ENCODE measurements around the gene RNF125.

The RNF125 gene

GRCh38 chr18:32091724-32092421, 73.2 kb downstream of the RNF125 start, which contains the start of gene RNF138:
Gene RNF138 (plus strand): TSS chr18:32091874. CDS start chr18:32092777, 903 bp downstream.
- DNase-seq (ENCODE audit: low read depth), result peak; percentile 88
- peaks cover 13% of the 10 kb centered on the region for H3K36me3 ChIP-seq (ENCODE audit: control insufficient read depth, insufficient read depth, low read length, severe bottlenecking)
- H3K4me3 ChIP-seq (ENCODE audit: low read length), result peak within 1 kb of the TSS; percentile 88
- H3K9ac ChIP-seq (ENCODE audit: low read length), result peak within 1 kb of the TSS; percentile 93
- H3K4me1 ChIP-seq (ENCODE audit: control insufficient read depth, insufficient read depth, low read length), result peaks cover 12% of the 10 kb centered on the region
- no peaks in the 10 kb centered on the region for H3K27me3 ChIP-seq (replicated peaks; ENCODE audit: control insufficient read depth, insufficient read depth, low read length)
- H3K9me3 ChIP-seq (ENCODE audit: control insufficient read depth, low read length), result no peaks in the 10 kb centered on the region

DNA sequence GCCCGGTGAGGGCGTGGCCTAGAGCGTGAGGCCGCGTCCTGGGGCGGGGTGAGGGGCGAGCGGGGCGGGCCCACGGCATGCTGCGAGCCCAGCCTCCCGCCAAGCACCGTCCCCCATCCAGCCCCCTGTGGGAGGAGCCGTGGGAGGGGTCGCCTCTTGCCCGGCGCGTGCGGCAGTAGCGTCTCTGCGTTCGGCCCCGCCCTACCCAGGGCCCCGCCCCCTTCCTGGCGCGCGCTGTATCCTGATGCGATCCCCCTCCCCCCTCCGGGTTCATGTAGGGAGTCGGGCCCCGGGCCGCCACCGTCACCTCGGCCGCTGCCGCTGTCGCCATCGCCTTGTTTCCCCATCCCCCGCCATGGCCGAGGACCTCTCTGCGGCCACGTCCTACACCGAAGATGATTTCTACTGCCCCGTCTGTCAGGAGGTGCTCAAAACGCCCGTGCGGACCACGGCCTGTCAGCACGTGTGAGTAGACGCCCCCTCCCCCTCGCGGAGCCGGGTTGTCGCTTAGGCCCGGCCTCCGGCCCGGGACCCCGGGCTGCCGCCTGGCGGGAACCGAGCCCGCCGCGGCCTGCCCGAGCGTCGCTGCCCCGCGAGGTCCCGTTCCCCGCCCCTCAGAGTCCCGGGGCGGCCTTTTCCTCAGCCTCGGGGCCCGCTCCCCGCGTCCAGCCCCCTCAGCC, 73.9 kb downstream of the RNF125 start:
- Histone ChIP-seq H3K9me3 (ENCODE audit: control insufficient read depth, low read length) (no peaks in the 10 kb centered on the region), H3K36me3 (ENCODE audit: control insufficient read depth, insufficient read depth, low read length, severe bottlenecking) (peaks cover 13% of the 10 kb centered on the region), H3K4me3 (ENCODE audit: low read length) (peak overlapping the region; percentile 88), H3K9ac (ENCODE audit: low read length) (peak overlapping the region; percentile 93), H3K4me1 (ENCODE audit: control insufficient read depth, insufficient read depth, low read length) (peaks cover 12% of the 10 kb centered on the region), H3K27me3 (replicated peaks; ENCODE audit: control insufficient read depth, insufficient read depth, low read length) (no peaks in the 10 kb centered on the region)
- peak; percentile 99 for DNase-seq (ENCODE audit: low read depth)

DNA sequence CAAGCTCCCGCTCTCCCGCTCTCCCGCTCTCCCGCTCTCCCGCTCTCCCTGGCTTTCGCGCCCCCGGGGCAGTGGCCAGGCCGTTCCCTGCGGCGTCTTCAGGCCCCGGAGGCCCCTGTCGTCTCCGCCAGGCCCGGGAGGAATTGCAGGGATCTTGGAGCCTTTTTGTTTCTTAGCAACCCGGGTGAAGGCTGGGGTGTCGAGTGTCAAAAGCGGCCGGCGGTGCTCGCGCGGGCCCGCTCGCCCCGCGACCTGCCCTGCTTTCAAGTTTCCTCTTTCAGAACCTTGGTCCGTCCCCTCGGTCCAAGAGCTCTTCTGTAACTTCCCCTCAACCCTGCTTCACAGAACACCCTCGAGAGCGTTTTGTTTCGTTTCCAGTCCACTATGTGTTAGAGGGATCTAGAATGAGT, 74.5 kb downstream of the RNF125 start:
- Histone ChIP-seq H3K9me3 (ENCODE audit: control insufficient read depth, low read length) (no peaks in the 10 kb centered on the region), H3K36me3 (ENCODE audit: control insufficient read depth, insufficient read depth, low read length, severe bottlenecking) (peaks cover 13% of the 10 kb centered on the region), H3K4me1 (ENCODE audit: control insufficient read depth, insufficient read depth, low read length) (peaks cover 12% of the 10 kb centered on the region), H3K9ac (ENCODE audit: low read length) (peak overlapping the region; percentile 93), H3K27me3 (replicated peaks; ENCODE audit: control insufficient read depth, insufficient read depth, low read length) (no peaks in the 10 kb centered on the region), H3K4me3 (ENCODE audit: low read length) (peak overlapping the region; percentile 88)
- DNase-seq (ENCODE audit: low read depth), result peak; percentile 88

GRCh38 chr18:32093523-32093922, 74.9 kb downstream of the RNF125 start:
- peaks cover 12% of the 10 kb centered on the region for H3K4me1 ChIP-seq (ENCODE audit: control insufficient read depth, insufficient read depth, low read length)
- peaks cover 13% of the 10 kb centered on the region for H3K36me3 ChIP-seq (ENCODE audit: control insufficient read depth, insufficient read depth, low read length, severe bottlenecking)
- H3K9ac ChIP-seq (ENCODE audit: low read length), result peak overlapping the region; percentile 93
- DNase-seq (ENCODE audit: low read depth), result peak; percentile 48
- no peaks in the 10 kb centered on the region for H3K27me3 ChIP-seq (replicated peaks; ENCODE audit: control insufficient read depth, insufficient read depth, low read length)
- peak overlapping the region; percentile 88 for H3K4me3 ChIP-seq (ENCODE audit: low read length)
- no peaks in the 10 kb centered on the region for H3K9me3 ChIP-seq (ENCODE audit: control insufficient read depth, low read length)

- no peak overlapping the region for H3K9ac ChIP-seq (ENCODE audit: low read length)
- H3K9me3 ChIP-seq (ENCODE audit: control insufficient read depth, low read length), result no peaks in the 10 kb centered on the region
- no peak overlapping the region for H3K4me3 ChIP-seq (ENCODE audit: low read length)
- peaks cover 12% of the 10 kb centered on the region for H3K4me1 ChIP-seq (ENCODE audit: control insufficient read depth, insufficient read depth, low read length)
- H3K36me3 ChIP-seq (ENCODE audit: control insufficient read depth, insufficient read depth, low read length, severe bottlenecking), result peaks cover 13% of the 10 kb centered on the region
- DNase-seq (ENCODE audit: low read depth), result no peak
- no peaks in the 10 kb centered on the region for H3K27me3 ChIP-seq (replicated peaks; ENCODE audit: control insufficient read depth, insufficient read depth, low read length)
Observed at GRCh38 chr18:32095192-32095899, 76.7 kb downstream of the RNF125 start.

GRCh38 chr18:32095900-32096229, 77.2 kb downstream of the RNF125 start:
- no peaks in the 10 kb centered on the region for H3K27me3 ChIP-seq (replicated peaks; ENCODE audit: control insufficient read depth, insufficient read depth, low read length)
- H3K36me3 ChIP-seq (ENCODE audit: control insufficient read depth, insufficient read depth, low read length, severe bottlenecking), result peaks cover 13% of the 10 kb centered on the region
- H3K9me3 ChIP-seq (ENCODE audit: control insufficient read depth, low read length), result no peaks in the 10 kb centered on the region
- no peak for DNase-seq (ENCODE audit: low read depth)
- H3K9ac ChIP-seq (ENCODE audit: low read length), result no peak overlapping the region
- H3K4me1 ChIP-seq (ENCODE audit: control insufficient read depth, insufficient read depth, low read length), result peaks cover 12% of the 10 kb centered on the region
- H3K4me3 ChIP-seq (ENCODE audit: low read length), result no peak overlapping the region

DNA sequence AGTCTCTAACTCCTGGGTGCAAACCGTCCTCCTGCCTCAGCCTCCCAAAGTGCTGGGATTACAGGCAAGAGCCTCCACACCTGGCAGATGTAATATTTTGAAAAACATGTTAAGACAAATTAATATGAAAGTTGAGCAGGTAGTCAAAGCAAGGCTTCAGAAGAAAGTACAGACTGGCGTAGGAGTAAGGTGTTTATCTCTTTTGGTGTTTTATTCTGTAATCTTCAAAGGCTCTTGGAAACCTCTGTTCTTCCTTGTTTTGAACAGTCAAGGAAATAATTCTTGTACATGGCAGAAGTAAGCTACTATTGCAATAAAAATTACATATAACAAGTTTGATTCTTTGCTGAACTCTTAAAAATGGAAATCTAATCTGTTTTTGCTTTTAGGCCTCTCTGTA, 78.3 kb downstream of the RNF125 start:
- Histone ChIP-seq H3K4me1 (ENCODE audit: control insufficient read depth, insufficient read depth, low read length) (peaks cover 9% of the 10 kb centered on the region), H3K9me3 (ENCODE audit: control insufficient read depth, low read length) (no peaks in the 10 kb centered on the region), H3K9ac (ENCODE audit: low read length) (no peak overlapping the region), H3K4me3 (ENCODE audit: low read length) (no peak overlapping the region), H3K27me3 (replicated peaks; ENCODE audit: control insufficient read depth, insufficient read depth, low read length) (no peaks in the 10 kb centered on the region), H3K36me3 (ENCODE audit: control insufficient read depth, insufficient read depth, low read length, severe bottlenecking) (peaks cover 13% of the 10 kb centered on the region)
- no peak for DNase-seq (ENCODE audit: low read depth)

GRCh38 chr18:32104516-32104915, 85.9 kb downstream of the RNF125 start:
- Histone ChIP-seq H3K27me3 (replicated peaks; ENCODE audit: control insufficient read depth, insufficient read depth, low read length) (no peaks in the 10 kb centered on the region), H3K9ac (ENCODE audit: low read length) (no peak overlapping the region), H3K36me3 (ENCODE audit: control insufficient read depth, insufficient read depth, low read length, severe bottlenecking) (no peaks in the 10 kb centered on the region), H3K9me3 (ENCODE audit: control insufficient read depth, low read length) (no peaks in the 10 kb centered on the region), H3K4me3 (ENCODE audit: low read length) (no peak overlapping the region), H3K4me1 (ENCODE audit: control insufficient read depth, insufficient read depth, low read length) (no peaks in the 10 kb centered on the region)
- no peak for DNase-seq (ENCODE audit: low read depth)

DNA sequence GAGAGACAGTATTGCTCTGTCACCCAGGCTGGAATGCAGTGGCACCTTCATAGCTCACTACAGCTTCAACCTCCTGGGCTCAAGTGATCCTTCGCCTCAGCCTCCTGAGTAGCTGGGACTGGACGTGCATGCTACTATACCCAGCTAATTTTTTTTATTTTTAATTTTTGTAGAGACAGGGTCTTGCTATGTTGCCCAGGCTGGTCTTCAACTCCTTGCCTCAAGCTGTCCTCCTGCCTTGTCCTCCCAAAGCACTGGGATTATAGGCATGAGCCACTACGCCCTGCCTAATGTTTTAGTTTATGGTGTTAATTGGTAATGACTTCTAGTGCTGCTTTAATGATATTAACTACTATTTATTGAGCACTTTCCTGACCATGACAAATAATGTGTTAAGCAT, 91.4 kb downstream of the RNF125 start:
- no peak overlapping the region for H3K4me3 ChIP-seq (ENCODE audit: low read length)
- peaks cover 11% of the 10 kb centered on the region for H3K36me3 ChIP-seq (ENCODE audit: control insufficient read depth, insufficient read depth, low read length, severe bottlenecking)
- H3K4me1 ChIP-seq (ENCODE audit: control insufficient read depth, insufficient read depth, low read length), result no peaks in the 10 kb centered on the region
- no peak overlapping the region for H3K9ac ChIP-seq (ENCODE audit: low read length)
- H3K27me3 ChIP-seq (replicated peaks; ENCODE audit: control insufficient read depth, insufficient read depth, low read length), result no peaks in the 10 kb centered on the region
- no peak for DNase-seq (ENCODE audit: low read depth)
- H3K9me3 ChIP-seq (ENCODE audit: control insufficient read depth, low read length), result no peaks in the 10 kb centered on the region

DNA sequence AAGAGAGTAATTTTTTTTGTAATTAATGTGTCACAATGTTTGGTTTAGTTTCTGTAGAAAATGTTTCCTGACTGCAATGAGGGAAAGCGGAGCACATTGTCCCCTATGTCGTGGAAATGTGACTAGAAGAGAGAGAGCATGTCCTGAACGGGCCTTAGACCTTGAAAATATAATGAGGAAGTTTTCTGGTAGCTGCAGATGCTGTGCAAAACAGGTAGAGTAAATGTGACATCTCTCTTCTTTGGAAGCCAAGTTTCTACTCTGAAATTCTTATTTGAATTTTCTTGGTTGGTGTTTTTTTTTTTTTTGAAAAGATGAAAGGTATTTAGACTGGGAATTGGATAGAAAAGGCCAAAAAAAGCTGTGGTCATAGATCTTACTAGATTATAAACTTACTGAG, 93.1 kb downstream of the RNF125 start:
- Histone ChIP-seq H3K9ac (ENCODE audit: low read length) (no peak overlapping the region), H3K27me3 (replicated peaks; ENCODE audit: control insufficient read depth, insufficient read depth, low read length) (no peaks in the 10 kb centered on the region), H3K4me3 (ENCODE audit: low read length) (no peak overlapping the region), H3K36me3 (ENCODE audit: control insufficient read depth, insufficient read depth, low read length, severe bottlenecking) (peaks cover 18% of the 10 kb centered on the region), H3K4me1 (ENCODE audit: control insufficient read depth, insufficient read depth, low read length) (no peaks in the 10 kb centered on the region), H3K9me3 (ENCODE audit: control insufficient read depth, low read length) (no peaks in the 10 kb centered on the region)
- DNase-seq (ENCODE audit: low read depth), result no peak

DNA sequence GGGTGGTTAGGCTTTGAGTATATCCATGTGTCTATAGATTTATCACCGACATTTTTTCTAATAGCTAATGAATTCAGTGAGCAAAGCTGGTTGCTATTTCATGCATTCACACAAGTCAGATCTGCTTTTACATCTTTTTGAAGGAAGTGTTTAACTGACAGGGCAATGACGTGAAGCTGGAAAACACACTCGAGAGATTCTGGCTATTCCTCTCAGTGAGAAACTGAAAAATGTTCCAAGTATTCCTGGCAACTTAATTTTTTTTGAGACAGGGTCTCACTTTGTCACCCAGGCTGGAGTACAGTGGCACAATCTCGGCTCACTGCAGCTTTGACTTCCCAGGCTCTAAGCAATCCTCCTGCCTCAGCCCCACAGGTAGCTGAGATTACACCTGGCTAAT, 94.2 kb downstream of the RNF125 start:
- no peaks in the 10 kb centered on the region for H3K27me3 ChIP-seq (replicated peaks; ENCODE audit: control insufficient read depth, insufficient read depth, low read length)
- H3K36me3 ChIP-seq (ENCODE audit: control insufficient read depth, insufficient read depth, low read length, severe bottlenecking), result peaks cover 24% of the 10 kb centered on the region
- H3K9me3 ChIP-seq (ENCODE audit: control insufficient read depth, low read length), result no peaks in the 10 kb centered on the region
- H3K4me3 ChIP-seq (ENCODE audit: low read length), result no peak overlapping the region
- no peaks in the 10 kb centered on the region for H3K4me1 ChIP-seq (ENCODE audit: control insufficient read depth, insufficient read depth, low read length)
- no peak overlapping the region for H3K9ac ChIP-seq (ENCODE audit: low read length)
- no peak for DNase-seq (ENCODE audit: low read depth)
